ENCODE data around the gene MORN5. TPM values are rescaled to one million over a fixed set of nuclear protein-coding genes. Genes with fewer than 3 reads are reported as not detected.
A peak's percentile ranks its signal among the peaks of the same experiment; 100 is the strongest.

MORN5 gene
- 0.88 and 2.1 TPM in 2 replicates for total RNA-seq (ENCODE audit: low replicate concordance)
- long read RNA-seq: 0 reads

GRCh38 chr9:122159026-122159924 lies at the start of gene MORN5, which contains the start of gene NDUFA8:
MORN5 (plus strand) TSS chr9:122159908; CDS start chr9:122159973, 65 bp downstream.
NDUFA8 (minus strand) TSS chr9:122159779; CDS start chr9:122159677, 102 bp downstream.
- DNase-seq (ENCODE audit: extremely low spot score, unreplicated experiment): peak; percentile 98
- H3K4me3 Mint-ChIP-seq: peak within 1 kb of the TSS; percentile 98
- H3K27ac Mint-ChIP-seq: peak within 1 kb of the TSS; percentile 93
- H3K36me3 Mint-ChIP-seq: peaks cover 11% of the 10 kb centered on the region
- TF ChIP-seq CTCF (conservative IDR thresholded peaks at IDR 0.05): peak; percentile 52
- peaks cover 19% of the 10 kb centered on the region for H3K4me1 Mint-ChIP-seq (ENCODE audit: unreplicated experiment)
- peaks cover 22% of the 10 kb centered on the region for H3K27me3 Mint-ChIP-seq
- no peaks in the 10 kb centered on the region for H3K9me3 Mint-ChIP-seq

GRCh38 chr9:122110100-122110833 lies 49.4 kb upstream of the MORN5 start:
- Mint-ChIP-seq H3K36me3 (no peaks in the 10 kb centered on the region), H3K4me3 (no peak overlapping the region), H3K27me3 (peaks cover 23% of the 10 kb centered on the region), H3K4me1 (ENCODE audit: unreplicated experiment) (no peaks in the 10 kb centered on the region), H3K27ac (no peak overlapping the region), H3K9me3 (no peaks in the 10 kb centered on the region)
- no peak for TF ChIP-seq CTCF (conservative IDR thresholded peaks at IDR 0.05)
- no peak for DNase-seq (ENCODE audit: extremely low spot score, unreplicated experiment)

- no peak overlapping the region for H3K27ac Mint-ChIP-seq
- H3K36me3 Mint-ChIP-seq: no peaks in the 10 kb centered on the region
- peaks cover 28% of the 10 kb centered on the region for H3K27me3 Mint-ChIP-seq
- TF ChIP-seq CTCF (conservative IDR thresholded peaks at IDR 0.05): no peak
- DNase-seq (ENCODE audit: extremely low spot score, unreplicated experiment): no peak
- peaks cover 4% of the 10 kb centered on the region for H3K4me1 Mint-ChIP-seq (ENCODE audit: unreplicated experiment)
- no peak overlapping the region for H3K4me3 Mint-ChIP-seq
- no peaks in the 10 kb centered on the region for H3K9me3 Mint-ChIP-seq
Measured at GRCh38 chr9:122111413-122112085, 48.2 kb upstream of the MORN5 start.

- Mint-ChIP-seq H3K36me3 (no peaks in the 10 kb centered on the region), H3K9me3 (no peaks in the 10 kb centered on the region), H3K4me3 (no peak overlapping the region), H3K27me3 (peaks cover 28% of the 10 kb centered on the region), H3K27ac (no peak overlapping the region), H3K4me1 (ENCODE audit: unreplicated experiment) (peaks cover 4% of the 10 kb centered on the region)
- no peak for DNase-seq (ENCODE audit: extremely low spot score, unreplicated experiment)
- TF ChIP-seq CTCF (conservative IDR thresholded peaks at IDR 0.05): no peak
Measured at GRCh38 chr9:122112238-122112637, 47.5 kb upstream of the MORN5 start.

GRCh38 chr9:122113574-122113973 lies 46.1 kb upstream of the MORN5 start:
- Mint-ChIP-seq H3K4me3 (no peak overlapping the region), H3K27ac (no peak overlapping the region), H3K36me3 (no peaks in the 10 kb centered on the region), H3K27me3 (peaks cover 25% of the 10 kb centered on the region), H3K4me1 (ENCODE audit: unreplicated experiment) (peaks cover 4% of the 10 kb centered on the region), H3K9me3 (no peaks in the 10 kb centered on the region)
- no peak for TF ChIP-seq CTCF (conservative IDR thresholded peaks at IDR 0.05)
- no peak for DNase-seq (ENCODE audit: extremely low spot score, unreplicated experiment)

Data from type B pancreatic cell (in vitro differentiated cells).